ENCODE results near the gene AFP.

- TF ChIP-seq CTCF (conservative IDR thresholded peaks at IDR 0.05; ENCODE audit: low read length) (no peak), EZH2phosphoT487 (IDR thresholded peaks at IDR 0.05; ENCODE audit: borderline replicate concordance) (no peak)
Observed at GRCh38 chr4:73420615-73421014, 15.4 kb upstream of the AFP start.
